K562 (cell line): ENCODE data around the gene MATR3. TPM values are rescaled to one million over a fixed set of nuclear protein-coding genes. Genes with fewer than 3 reads are reported as not detected.

Experiments used
- ATF7 ChIP-seq: fragments of 450-650 bp; IDR thresholded peaks from 2 replicates; pipeline ENCODE4 v1.7.1; 2014; ENCODE audit warnings: mild to moderate bottlenecking, moderate library complexity
- ELK1 ChIP-seq: sonication (generic); formaldehyde crosslinking; IDR thresholded peaks from 2 replicates; pipeline ENCODE4 v1.8.1; 2022; ENCODE audit warnings: missing genetic modification reagents
- HSF4 ChIP-seq: fragments of 250-450 bp; sonication (Bioruptor Pico); IDR thresholded peaks from 2 replicates; pipeline ENCODE4 v2.1.2; 2022; ENCODE audit warnings: mild to moderate bottlenecking, moderate library complexity, borderline replicate concordance
- MCM7 ChIP-seq, 2 experiments: fragments of 450-650 bp; IDR thresholded peaks; 2 replicates each; pipeline ENCODE4 v1.6.1; 2016 to 2018
- YBX1 ChIP-seq: fragments of 450-650 bp; IDR thresholded peaks from 2 replicates; pipeline ENCODE4 v1.7.1; 2016; ENCODE audit warnings: mild to moderate bottlenecking
- ZBTB1 ChIP-seq: sonication (generic); formaldehyde crosslinking; IDR thresholded peaks from 2 replicates; pipeline ENCODE4 v1.8.1; 2023; ENCODE audit warnings: missing genetic modification reagents, low read depth, mild to moderate bottlenecking, borderline replicate concordance
- ZBTB49 ChIP-seq: sonication (generic); formaldehyde crosslinking; IDR thresholded peaks from 2 replicates; pipeline ENCODE4 v1.8.0; 2022; ENCODE audit warnings: missing genetic modification reagents, mild to moderate bottlenecking, borderline replicate concordance
- ZNF146 ChIP-seq: IDR thresholded peaks from one replicate; pipeline ENCODE4 v1.6.1; 2018; ENCODE audit warnings: missing compliant biosample characterization; ENCODE audit not compliant: unreplicated experiment
- ZNF444 ChIP-seq: fragments of 250-450 bp; sonication (Bioruptor Pico); IDR thresholded peaks from 2 replicates; pipeline ENCODE4 v1.4.0; 2020; ENCODE audit warnings: mild to moderate bottlenecking, moderate library complexity
- ZNF655 ChIP-seq: fragments of 250-450 bp; sonication (Bioruptor Pico); IDR thresholded peaks from 2 replicates; pipeline ENCODE4 v1.5.0; 2021
- polyA plus RNA-seq, 8 experiments: library from polyadenylated mRNA; depleted of rRNA in 4 of 8; stranded (reverse) in 5 of 8; unstranded in 3 of 8; fragments of >200 nt; fragmentation: Nextera tagmentation in 2 of 8; fragmentation: Illumina TruSeq in 1 of 8; extraction: Ambion mirVana in 2 of 8; extraction: Trizol in 1 of 8; gene quantifications; 2 replicates each; pipeline versions ENCODE4 v1.2.1 to v1.2.3, GENCODE V29; 2011 to 2014; ENCODE audit warnings: inconsistent platforms in 1 of 8, missing spikeins in 1 of 8
- total RNA-seq, 7 experiments: library from RNA; depleted of rRNA in 6 of 7; stranded (reverse); fragments of >200 nt in 6 of 7; fragmentation: Illumina TruSeq in 2 of 7; extraction: Trizol in 2 of 7; gene quantifications; 2 replicates each; pipeline versions ENCODE4 v1.2.1 to v1.2.3, GENCODE V29; 2011 to 2021; ENCODE audit warnings: low replicate concordance in 1 of 7
- TF ChIP-seq, protein P1 (sequence below): fragments of 250-450 bp; sonication (Bioruptor Pico); IDR thresholded peaks from 2 replicates; pipeline ENCODE4 v1.5.0; 2021; ENCODE audit warnings: mild to moderate bottlenecking, moderate library complexity
- TF ChIP-seq, protein P2 (sequence below): fragments of 250-450 bp; sonication (Bioruptor Pico); IDR thresholded peaks from 2 replicates; pipeline ENCODE4 v1.8.0; 2021; ENCODE audit warnings: borderline replicate concordance, mild to moderate bottlenecking, moderate library complexity; ENCODE audit not compliant: poor library complexity, severe bottlenecking

MATR3 gene
- total and polyA plus RNA-seq, 9 of the 15 experiments (the other 6 are each of a cell fraction or from before 2014, with no cell fraction given): 150 to 425 (median 263) TPM

GRCh38 chr5:139268364-139269202 is 25.0 kb upstream of the MATR3 start (continued):
- TF ChIP-seq, protein P1, sequence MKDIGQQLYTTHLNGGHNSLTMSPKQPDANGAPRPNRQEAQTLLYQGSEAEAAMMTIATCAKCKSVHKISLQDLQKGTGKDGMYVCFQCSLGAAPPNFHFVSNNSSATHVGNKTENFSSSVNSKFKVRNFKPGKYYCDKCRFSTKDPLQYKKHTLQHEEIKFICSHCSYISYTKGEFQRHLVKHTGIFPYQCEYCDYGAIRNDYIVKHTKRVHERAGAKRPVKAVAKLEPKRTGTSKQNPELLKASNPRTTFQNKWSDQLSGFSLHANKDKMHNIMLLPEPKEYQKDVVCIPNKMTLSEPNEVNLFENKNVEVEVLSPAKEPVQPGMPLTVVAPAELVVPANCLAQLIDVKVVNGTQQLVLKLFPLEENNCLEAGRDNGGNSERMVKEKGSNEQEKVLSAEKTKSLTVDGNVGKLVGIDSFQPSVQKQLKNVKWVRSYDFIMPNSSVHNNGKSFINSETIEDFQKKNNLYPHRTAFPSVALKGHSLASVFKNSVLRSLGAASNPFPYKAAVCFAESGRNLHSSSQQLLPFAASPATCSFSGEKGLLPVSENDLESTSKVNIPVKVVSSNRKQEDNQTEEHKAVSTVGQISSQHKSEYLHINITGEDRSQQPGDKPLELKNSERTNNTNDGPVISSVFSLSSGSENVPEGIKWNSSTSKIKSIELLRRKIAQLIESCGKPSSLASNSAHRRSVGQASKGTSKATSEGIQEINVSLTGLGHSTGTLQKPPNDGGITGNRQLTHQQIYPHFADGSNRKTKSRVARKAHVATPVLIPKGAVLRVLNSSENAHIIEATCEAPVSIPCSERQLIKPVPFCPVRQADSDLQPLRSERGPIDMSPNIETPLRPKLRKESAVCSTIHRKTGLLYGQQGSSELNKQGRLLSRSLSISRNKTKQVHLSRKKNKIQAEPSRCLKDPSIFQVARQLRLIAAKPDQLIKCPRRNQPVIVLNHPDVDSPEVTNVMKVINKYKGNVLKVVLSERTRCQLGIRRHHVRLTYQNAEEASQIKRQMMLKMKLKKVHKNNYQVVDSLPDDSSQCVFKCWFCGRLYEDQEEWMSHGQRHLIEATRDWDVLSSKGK (CRISPR knock-in tag): no peak
- TF ChIP-seq ZBTB49 (CRISPR knock-in tag): no peak
- no peak for TF ChIP-seq ELK1 (CRISPR knock-in tag)
- TF ChIP-seq ZNF655 (CRISPR knock-in tag): no peak
- TF ChIP-seq, protein P2, sequence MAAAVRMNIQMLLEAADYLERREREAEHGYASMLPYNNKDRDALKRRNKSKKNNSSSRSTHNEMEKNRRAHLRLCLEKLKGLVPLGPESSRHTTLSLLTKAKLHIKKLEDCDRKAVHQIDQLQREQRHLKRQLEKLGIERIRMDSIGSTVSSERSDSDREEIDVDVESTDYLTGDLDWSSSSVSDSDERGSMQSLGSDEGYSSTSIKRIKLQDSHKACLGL (CRISPR knock-in tag): no peak
- no peak for TF ChIP-seq ZNF146 (CRISPR knock-in tag)
- TF ChIP-seq YBX1: no peak
- TF ChIP-seq ZNF444 (CRISPR knock-in tag): no peak
- no peak for TF ChIP-seq ZBTB1 (CRISPR knock-in tag)
- TF ChIP-seq HSF4 (CRISPR knock-in tag): no peak
- no peak for TF ChIP-seq ATF7
- TF ChIP-seq MCM7 (IDR thresholded peaks at IDR 0.05): no peak
